ENCODE measurements around the gene SULT2B1. TPM values are rescaled to one million over a fixed set of nuclear protein-coding genes. Genes with fewer than 3 reads are reported as not detected.
"Not testable (repeated sequence)": the region's sequence is repeated elsewhere in the genome, so short reads cannot be mapped to it uniquely, and the experiment has no call there.

The SULT2B1 gene
- total and polyA plus RNA-seq, 5 donors from 2014 or later = 0.16 to 0.82 TPM; not detected in 3

DNA sequence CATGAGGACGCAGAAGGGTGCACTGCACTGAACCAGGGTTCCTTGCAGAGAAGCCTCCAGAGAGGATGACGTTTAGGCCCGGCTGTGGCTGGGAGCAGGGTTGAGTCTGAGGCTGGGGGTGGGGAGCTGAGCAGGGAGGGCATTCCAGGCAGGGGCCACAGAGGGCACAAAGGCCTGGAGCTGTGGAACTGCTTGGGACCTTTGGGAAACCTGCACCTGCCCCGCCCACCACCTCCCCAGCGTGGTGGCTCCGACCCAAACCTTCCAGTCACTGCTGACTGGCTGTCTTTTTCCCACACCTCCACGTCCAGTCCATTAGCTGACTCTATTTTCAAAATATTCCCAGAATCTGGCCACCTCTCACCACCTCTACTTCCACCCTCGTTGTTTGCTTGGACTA is 35.4 kb upstream of the SULT2B1 start:
- no peaks in the 10 kb centered on the region for H3K9me3 Mint-ChIP-seq
- H3K4me1 ChIP-seq (ENCODE audit: control insufficient read depth, insufficient read depth, low read length, poor library complexity, severe bottlenecking) = peaks cover 23% of the 10 kb centered on the region
- H3K4me3 Mint-ChIP-seq = no peak overlapping the region
- no peaks in the 10 kb centered on the region for H3K27me3 ChIP-seq (ENCODE audit: control insufficient read depth, insufficient read depth, low read length)
- no peaks in the 10 kb centered on the region for H3K36me3 Mint-ChIP-seq
- peaks cover 11% of the 10 kb centered on the region for H3K27me3 Mint-ChIP-seq
- no peaks in the 10 kb centered on the region for H3K36me3 ChIP-seq (ENCODE audit: control insufficient read depth, insufficient read depth, low read length)
- peaks cover 0 to 5% (median 1%) of the 10 kb centered on the region in 4 donors for H3K4me1 Mint-ChIP-seq
- no peak for ATAC-seq (ENCODE audit: low read depth in 2 of 2)
- no peak for DNase-seq
- no peak overlapping the region for H3K4me3 ChIP-seq (ENCODE audit: low read depth, low read length)
- no peak overlapping the region for H3K27ac ChIP-seq (ENCODE audit: insufficient read depth, low read length, poor library complexity, severe bottlenecking)
- no peaks in the 10 kb centered on the region for H3K9me3 ChIP-seq (ENCODE audit: control insufficient read depth in 2 of 2, low read length in 2 of 2)
- no peak overlapping the region for H3K27ac Mint-ChIP-seq

DNA sequence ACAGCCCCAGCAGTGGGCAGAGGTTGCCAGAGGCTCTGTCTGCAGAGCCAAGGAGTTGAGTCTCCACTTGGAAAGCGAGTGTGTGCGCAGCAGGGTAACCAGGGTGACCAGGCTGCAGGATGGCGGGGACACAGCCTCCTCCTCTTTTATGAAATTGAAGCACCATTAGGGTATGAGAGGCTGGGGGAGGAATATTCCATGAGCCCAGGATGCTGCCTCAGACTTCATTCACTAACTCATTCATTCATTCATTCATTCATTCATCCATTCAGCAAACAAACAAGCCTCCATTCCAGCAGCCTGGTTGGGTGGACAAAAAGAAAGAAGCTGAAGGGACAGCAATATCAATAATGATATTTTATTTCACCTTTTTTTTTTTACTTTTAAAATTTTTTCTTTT is 33.8 kb upstream of the SULT2B1 start:
- Mint-ChIP-seq H3K27me3 (peaks cover 12% of the 10 kb centered on the region), H3K27ac (no peak overlapping the region), H3K9me3 (no peaks in the 10 kb centered on the region), H3K36me3 (no peaks in the 10 kb centered on the region), H3K4me3 (no peak overlapping the region), H3K4me1 (peaks cover 0 to 5% (median 1%) of the 10 kb centered on the region in 4 donors)
- Histone ChIP-seq H3K27me3 (ENCODE audit: control insufficient read depth, insufficient read depth, low read length) (no peaks in the 10 kb centered on the region), H3K4me1 (ENCODE audit: control insufficient read depth, insufficient read depth, low read length, poor library complexity, severe bottlenecking) (peaks cover 9% of the 10 kb centered on the region), H3K4me3 (ENCODE audit: low read depth, low read length) (no peak overlapping the region), H3K9me3 (ENCODE audit: control insufficient read depth in 2 of 2, low read length in 2 of 2) (no peaks in the 10 kb centered on the region), H3K27ac (ENCODE audit: insufficient read depth, low read length, poor library complexity, severe bottlenecking) (no peak overlapping the region), H3K36me3 (ENCODE audit: control insufficient read depth, insufficient read depth, low read length) (no peaks in the 10 kb centered on the region)
- DNase-seq = no peak
- no peak for ATAC-seq (ENCODE audit: low read depth in 2 of 2)

DNA sequence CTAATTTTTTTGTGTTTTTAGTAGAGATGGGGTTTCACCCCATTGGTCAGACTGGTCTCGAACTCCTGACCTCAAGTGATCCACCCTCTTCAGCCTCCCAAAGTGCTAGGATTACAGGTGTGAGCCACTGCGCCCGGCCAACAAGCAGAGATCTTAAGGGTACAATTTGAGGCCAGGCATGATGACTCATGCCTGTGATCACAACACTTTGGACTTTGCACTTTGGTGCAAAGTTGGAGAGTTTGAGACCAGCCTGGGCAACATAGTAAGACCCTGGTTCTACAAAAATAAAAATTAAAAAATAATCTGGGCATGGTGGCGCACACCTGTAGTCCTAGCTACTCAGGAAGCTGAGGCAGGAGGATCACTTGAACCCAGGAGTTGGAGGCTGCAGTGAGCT is 32.5 kb upstream of the SULT2B1 start:
- H3K4me1 Mint-ChIP-seq; H3K9me3 Mint-ChIP-seq; H3K4me1 ChIP-seq (ENCODE audit: control insufficient read depth, insufficient read depth, low read length, poor library complexity, severe bottlenecking); DNase-seq; H3K27ac Mint-ChIP-seq; H3K36me3 ChIP-seq (ENCODE audit: control insufficient read depth, insufficient read depth, low read length); H3K36me3 Mint-ChIP-seq; H3K9me3 ChIP-seq (ENCODE audit: control insufficient read depth in 2 of 2, low read length in 2 of 2); ATAC-seq (ENCODE audit: low read depth in 2 of 2); H3K4me3 ChIP-seq (ENCODE audit: low read depth, low read length); H3K4me3 Mint-ChIP-seq; H3K27ac ChIP-seq (ENCODE audit: insufficient read depth, low read length, poor library complexity, severe bottlenecking); H3K27me3 ChIP-seq (ENCODE audit: control insufficient read depth, insufficient read depth, low read length): not testable (repeated sequence)
- H3K27me3 Mint-ChIP-seq = peaks cover 14% of the 10 kb centered on the region

DNA sequence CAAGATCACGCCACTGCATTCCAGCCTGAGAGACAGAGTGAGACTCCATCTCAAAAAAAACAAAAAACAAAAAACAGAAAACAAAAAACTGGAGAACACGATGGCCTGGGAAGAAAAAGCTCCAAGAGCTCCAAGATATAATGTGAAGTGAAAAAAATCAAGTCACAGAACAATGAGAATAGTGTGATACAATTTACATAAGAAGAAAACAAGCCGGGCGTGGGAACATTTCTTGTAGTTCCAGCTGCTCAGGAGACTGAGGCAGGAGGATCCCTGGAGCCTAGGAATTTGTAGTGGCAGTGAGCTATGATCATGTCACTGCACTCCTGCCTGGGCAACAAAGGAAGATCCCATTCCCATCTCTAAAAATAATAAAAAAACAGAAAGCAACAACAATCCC is 31.8 kb upstream of the SULT2B1 start:
- Mint-ChIP-seq H3K4me1 (no peaks in the 10 kb centered on the region), H3K4me3 (no peak overlapping the region), H3K27me3 (peaks cover 14% of the 10 kb centered on the region), H3K27ac (no peak overlapping the region), H3K36me3 (peaks cover 4% of the 10 kb centered on the region), H3K9me3 (peaks cover 0 to 9% (median 2%) of the 10 kb centered on the region in 7 donors)
- DNase-seq (no peak), ATAC-seq (ENCODE audit: low read depth in 2 of 2) (no peak)
- Histone ChIP-seq H3K27ac (ENCODE audit: insufficient read depth, low read length, poor library complexity, severe bottlenecking) (no peak overlapping the region), H3K27me3 (ENCODE audit: control insufficient read depth, insufficient read depth, low read length) (no peaks in the 10 kb centered on the region), H3K9me3 (ENCODE audit: control insufficient read depth in 2 of 2, low read length in 2 of 2) (peaks cover 6 to 8% of the 10 kb centered on the region in 2 experiments), H3K36me3 (ENCODE audit: control insufficient read depth, insufficient read depth, low read length) (no peaks in the 10 kb centered on the region), H3K4me1 (ENCODE audit: control insufficient read depth, insufficient read depth, low read length, poor library complexity, severe bottlenecking) (no peaks in the 10 kb centered on the region), H3K4me3 (ENCODE audit: low read depth, low read length) (no peak overlapping the region)

DNA sequence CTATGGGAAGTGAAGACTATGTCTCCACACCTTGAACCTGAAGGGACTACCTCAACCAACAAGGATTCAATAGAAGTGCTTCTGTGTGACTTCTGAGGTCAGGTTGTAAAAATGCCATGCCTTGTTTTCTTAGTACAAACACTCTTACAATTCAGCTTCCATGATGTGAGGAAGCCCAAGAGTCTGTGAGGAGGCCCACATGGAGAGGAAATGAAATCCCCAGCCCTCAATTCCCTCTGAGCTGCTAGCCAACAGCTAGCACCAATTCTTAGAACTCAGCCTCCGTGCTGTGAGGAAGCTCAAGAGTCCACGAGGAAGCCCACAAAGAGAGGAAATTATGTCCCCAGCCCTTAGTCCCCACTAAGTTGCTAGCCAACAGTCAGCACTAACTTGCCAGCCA is 27.8 kb upstream of the SULT2B1 start:
- DNase-seq (no peak), ATAC-seq (ENCODE audit: low read depth in 2 of 2) (no peak)
- H3K27me3 ChIP-seq (ENCODE audit: control insufficient read depth, insufficient read depth, low read length) = no peaks in the 10 kb centered on the region
- peaks cover 8% of the 10 kb centered on the region for H3K27me3 Mint-ChIP-seq
- H3K9me3 ChIP-seq (ENCODE audit: control insufficient read depth in 2 of 2, low read length in 2 of 2) = peaks cover 12 to 22% of the 10 kb centered on the region in 2 experiments
- H3K4me1 ChIP-seq (ENCODE audit: control insufficient read depth, insufficient read depth, low read length, poor library complexity, severe bottlenecking) = no peaks in the 10 kb centered on the region
- H3K4me1 Mint-ChIP-seq = no peaks in the 10 kb centered on the region
- H3K4me3 ChIP-seq (ENCODE audit: low read depth, low read length) = no peak overlapping the region
- H3K36me3 Mint-ChIP-seq = peaks cover 4% of the 10 kb centered on the region
- H3K9me3 Mint-ChIP-seq = peaks cover 4 to 35% (median 8%) of the 10 kb centered on the region in 7 donors
- no peak overlapping the region for H3K27ac Mint-ChIP-seq
- H3K36me3 ChIP-seq (ENCODE audit: control insufficient read depth, insufficient read depth, low read length) = no peaks in the 10 kb centered on the region
- H3K4me3 Mint-ChIP-seq = peak overlapping the region in 1 of 4 donors; percentile 0
- H3K27ac ChIP-seq (ENCODE audit: insufficient read depth, low read length, poor library complexity, severe bottlenecking) = no peak overlapping the region

DNA sequence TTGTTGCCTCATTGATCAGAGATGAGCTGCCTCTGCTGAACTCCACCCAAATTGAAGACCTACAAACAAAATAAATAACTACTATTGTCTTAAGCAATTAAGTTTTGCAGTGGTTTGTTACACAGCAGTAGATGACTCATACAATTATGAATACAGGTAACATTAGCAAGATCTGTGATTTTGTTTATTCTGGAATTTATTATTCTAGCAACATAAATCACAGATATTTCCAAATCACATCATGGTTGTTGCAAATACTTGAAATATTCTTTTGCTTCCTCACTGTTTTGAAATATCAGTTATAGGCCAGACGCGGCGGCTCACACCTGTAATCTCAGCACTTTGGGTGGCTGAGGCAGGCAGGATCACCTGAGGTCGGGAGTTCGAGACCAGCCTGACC is 27.2 kb upstream of the SULT2B1 start:
- Mint-ChIP-seq H3K4me1 (no peaks in the 10 kb centered on the region), H3K9me3 (peaks cover 5 to 38% (median 8%) of the 10 kb centered on the region in 7 donors), H3K4me3 (no peak overlapping the region), H3K27me3 (peaks cover 8% of the 10 kb centered on the region), H3K36me3 (peaks cover 4% of the 10 kb centered on the region), H3K27ac (no peak overlapping the region)
- DNase-seq (no peak), ATAC-seq (ENCODE audit: low read depth in 2 of 2) (no peak)
- Histone ChIP-seq H3K4me1 (ENCODE audit: control insufficient read depth, insufficient read depth, low read length, poor library complexity, severe bottlenecking) (no peaks in the 10 kb centered on the region), H3K27ac (ENCODE audit: insufficient read depth, low read length, poor library complexity, severe bottlenecking) (no peak overlapping the region), H3K36me3 (ENCODE audit: control insufficient read depth, insufficient read depth, low read length) (no peaks in the 10 kb centered on the region), H3K9me3 (ENCODE audit: control insufficient read depth in 2 of 2, low read length in 2 of 2) (peaks cover 12 to 22% of the 10 kb centered on the region in 2 experiments), H3K4me3 (ENCODE audit: low read depth, low read length) (no peak overlapping the region), H3K27me3 (ENCODE audit: control insufficient read depth, insufficient read depth, low read length) (no peaks in the 10 kb centered on the region)

DNA sequence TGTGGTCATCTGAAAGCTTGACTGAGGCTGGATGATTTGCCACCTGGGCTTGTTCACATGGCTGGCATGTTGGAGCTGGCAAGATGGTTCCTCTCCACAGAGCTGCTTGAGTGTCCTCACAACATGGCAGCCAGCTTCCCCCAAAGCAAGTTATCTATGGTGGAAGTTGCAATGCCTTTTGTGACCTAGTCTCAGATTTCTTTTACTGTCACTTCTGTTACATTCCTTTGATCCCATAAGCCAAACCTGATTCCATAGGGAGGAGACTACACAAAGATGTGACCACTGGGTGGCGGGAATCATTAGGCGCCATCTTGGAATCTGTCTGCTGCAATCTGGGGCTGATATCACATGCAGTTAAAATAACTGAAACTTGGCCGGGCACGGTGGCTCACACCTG is 22.8 kb upstream of the SULT2B1 start:
- Mint-ChIP-seq H3K9me3 (peaks cover 3 to 36% (median 8%) of the 10 kb centered on the region in 7 donors), H3K36me3 (peaks cover 2% of the 10 kb centered on the region), H3K27ac (no peak overlapping the region), H3K4me1 (no peaks in the 10 kb centered on the region), H3K4me3 (no peak overlapping the region), H3K27me3 (peaks cover 7% of the 10 kb centered on the region)
- H3K27me3 ChIP-seq (ENCODE audit: control insufficient read depth, insufficient read depth, low read length) = no peaks in the 10 kb centered on the region
- H3K4me1 ChIP-seq (ENCODE audit: control insufficient read depth, insufficient read depth, low read length, poor library complexity, severe bottlenecking) = no peaks in the 10 kb centered on the region
- peaks cover 10 to 21% of the 10 kb centered on the region in 2 experiments for H3K9me3 ChIP-seq (ENCODE audit: control insufficient read depth in 2 of 2, low read length in 2 of 2)
- no peak overlapping the region for H3K4me3 ChIP-seq (ENCODE audit: low read depth, low read length)
- H3K27ac ChIP-seq (ENCODE audit: insufficient read depth, low read length, poor library complexity, severe bottlenecking) = no peak overlapping the region
- H3K36me3 ChIP-seq (ENCODE audit: control insufficient read depth, insufficient read depth, low read length) = no peaks in the 10 kb centered on the region
- ATAC-seq (ENCODE audit: low read depth in 2 of 2) = no peak
- DNase-seq = no peak

DNA sequence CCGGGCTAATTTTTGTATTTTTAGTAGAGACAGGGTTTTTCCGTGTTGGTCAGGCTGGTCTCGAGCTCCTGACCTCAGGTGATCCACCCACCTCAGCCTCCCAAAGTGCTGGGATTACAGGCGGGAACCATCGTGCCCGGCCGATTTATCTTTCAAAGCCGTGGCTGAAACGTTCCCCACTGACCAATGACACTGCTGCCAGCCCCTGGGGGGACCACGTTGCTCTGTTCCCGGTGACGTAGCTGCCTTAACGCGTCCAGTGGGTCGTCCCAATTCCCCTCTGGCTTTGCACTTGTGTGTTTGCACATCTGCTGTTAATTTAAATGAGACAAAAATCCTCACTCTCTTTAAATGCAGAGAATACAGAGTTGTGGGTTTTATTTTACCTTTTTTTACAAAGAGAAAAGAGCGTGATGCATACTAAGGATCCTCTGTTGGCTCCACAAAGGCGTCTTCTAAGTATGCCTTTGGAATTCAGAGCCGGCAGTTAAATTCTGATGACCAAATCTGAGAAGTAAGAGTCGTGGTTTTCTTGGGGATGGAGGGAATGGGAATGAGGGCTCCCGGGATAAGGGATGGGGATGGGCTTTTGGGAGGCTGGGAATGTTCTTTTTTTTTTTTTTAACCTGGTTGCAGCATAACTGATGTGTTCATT is 21.8 kb upstream of the SULT2B1 start:
- no peak for ATAC-seq (ENCODE audit: low read depth in 2 of 2)
- Mint-ChIP-seq H3K4me3 (no peak overlapping the region), H3K27me3 (peaks cover 5% of the 10 kb centered on the region), H3K36me3 (no peaks in the 10 kb centered on the region), H3K9me3 (peaks cover 3 to 30% (median 6%) of the 10 kb centered on the region in 7 donors), H3K27ac (no peak overlapping the region), H3K4me1 (no peaks in the 10 kb centered on the region)
- H3K27ac ChIP-seq (ENCODE audit: insufficient read depth, low read length, poor library complexity, severe bottlenecking) = no peak overlapping the region
- H3K4me1 ChIP-seq (ENCODE audit: control insufficient read depth, insufficient read depth, low read length, poor library complexity, severe bottlenecking) = no peaks in the 10 kb centered on the region
- no peaks in the 10 kb centered on the region for H3K36me3 ChIP-seq (ENCODE audit: control insufficient read depth, insufficient read depth, low read length)
- no peaks in the 10 kb centered on the region for H3K27me3 ChIP-seq (ENCODE audit: control insufficient read depth, insufficient read depth, low read length)
- no peak overlapping the region for H3K4me3 ChIP-seq (ENCODE audit: low read depth, low read length)
- no peak for DNase-seq
- peaks cover 6 to 14% of the 10 kb centered on the region in 2 experiments for H3K9me3 ChIP-seq (ENCODE audit: control insufficient read depth in 2 of 2, low read length in 2 of 2)
